Large intestine (tissue), 3 donors: Measurements from ENCODE around the gene BEST1. TPM values are rescaled to one million over a fixed set of nuclear protein-coding genes. Genes with fewer than 3 reads are reported as not detected.
"Not testable (repeated sequence)": the region's sequence is repeated elsewhere in the genome, so short reads cannot be mapped to it uniquely, and the experiment has no call there.

ENCODE experiments used
- DNase-seq, 2 donors: peaks; one replicate each; pipeline versions ENCODE4 v3.0.0 to v3.0.0-alpha.2; 2013
- H3K27ac ChIP-seq: one replicate; pipeline ENCODE4 v1.5.1; 2013; ENCODE audit warnings: low read length
- H3K27me3 ChIP-seq: 2 replicates; pipeline ENCODE4 v1.6.1; 2013; ENCODE audit warnings: low read length; ENCODE audit not compliant: control insufficient read depth, insufficient read depth
- H3K36me3 ChIP-seq: 2 replicates; pipeline ENCODE4 v1.6.1; 2013; ENCODE audit warnings: low read length; ENCODE audit not compliant: control insufficient read depth, insufficient read depth
- H3K4me1 ChIP-seq: one replicate; pipeline ENCODE4 v1.6.1; 2013; ENCODE audit warnings: low read length; ENCODE audit not compliant: control insufficient read depth, insufficient read depth
- H3K4me3 ChIP-seq: one replicate; pipeline ENCODE4 v1.5.1; 2013; ENCODE audit warnings: low read length
- H3K9me3 ChIP-seq: one replicate; pipeline ENCODE4 v1.6.1; 2013; ENCODE audit warnings: mild to moderate bottlenecking, low read depth, low read length, moderate library complexity; ENCODE audit not compliant: control insufficient read depth
- WGBS: methylation state at CpG from one replicate; pipeline ENCODE4 v1.1.5; 2013; ENCODE audit warnings: low lambda C conversion rate; ENCODE audit not compliant: insufficient coverage; 5-methylcytosine and 5-hydroxymethylcytosine counted together
- polyA plus RNA-seq: library from polyadenylated mRNA; unstranded; fragments of 120-200 nt; gene quantifications from one replicate; pipeline ENCODE4 v1.2.1, GENCODE V29; 2013

Gene BEST1
- polyA plus RNA-seq, 1 donor, result 3.9 TPM

- Histone ChIP-seq H3K9me3 (no peaks in the 10 kb centered on the region), H3K36me3 (no peaks in the 10 kb centered on the region), H3K4me1 (peaks cover 4% of the 10 kb centered on the region), H3K27ac (no peak overlapping the region), H3K27me3 (no peaks in the 10 kb centered on the region), H3K4me3 (no peak overlapping the region)
- 0% methylated on average over 1 of the region's 8 CpGs for WGBS
- DNase-seq, result peak; percentile 68 to 78
These were observed 2.5 kb upstream of the BEST1 start for GRCh38 chr11:61947486-61948210.

GRCh38 chr11:61948505-61948904 lies 1.6 kb upstream of the BEST1 start:
- DNase-seq, result no peak
- Histone ChIP-seq H3K36me3 (no peaks in the 10 kb centered on the region), H3K4me3 (no peak overlapping the region), H3K27ac (no peak overlapping the region), H3K4me1 (peaks cover 4% of the 10 kb centered on the region), H3K27me3 (no peaks in the 10 kb centered on the region), H3K9me3 (no peaks in the 10 kb centered on the region)
- WGBS, result no CpG with 5 or more reads among the region's 7 CpGs

- H3K27ac ChIP-seq, result peak overlapping the region; percentile 40
- no peaks in the 10 kb centered on the region for H3K9me3 ChIP-seq
- H3K27me3 ChIP-seq, result no peaks in the 10 kb centered on the region
- peaks cover 5% of the 10 kb centered on the region for H3K4me1 ChIP-seq
- 40% methylated on average over 1 of the region's 9 CpGs for WGBS
- peak; percentile 63 to 68 for DNase-seq
- no peak overlapping the region for H3K4me3 ChIP-seq
- no peaks in the 10 kb centered on the region for H3K36me3 ChIP-seq
These were observed 749 bp upstream of the BEST1 start for GRCh38 chr11:61949169-61950034.

GRCh38 chr11:61951484-61952135 lies 1.5 kb downstream of the BEST1 start:
- no peak overlapping the region for H3K27ac ChIP-seq
- no peak overlapping the region for H3K4me3 ChIP-seq
- H3K9me3 ChIP-seq, result no peaks in the 10 kb centered on the region
- peaks cover 5% of the 10 kb centered on the region for H3K27me3 ChIP-seq
- WGBS, result no CpG with 5 or more reads among the region's 11 CpGs
- DNase-seq, result no peak
- H3K4me1 ChIP-seq, result peaks cover 18% of the 10 kb centered on the region
- H3K36me3 ChIP-seq, result no peaks in the 10 kb centered on the region

GRCh38 chr11:61952882-61953281 lies 2.7 kb downstream of the BEST1 start:
- DNase-seq, result no peak
- peaks cover 8% of the 10 kb centered on the region for H3K36me3 ChIP-seq
- no peak overlapping the region for H3K27ac ChIP-seq
- H3K27me3 ChIP-seq, result peaks cover 5% of the 10 kb centered on the region
- H3K4me1 ChIP-seq, result peaks cover 14% of the 10 kb centered on the region
- WGBS, result 90% methylated on average over 2 of the region's 3 CpGs
- no peaks in the 10 kb centered on the region for H3K9me3 ChIP-seq
- no peak overlapping the region for H3K4me3 ChIP-seq

- H3K36me3 ChIP-seq, DNase-seq, H3K4me3 ChIP-seq, H3K9me3 ChIP-seq, H3K27ac ChIP-seq, H3K27me3 ChIP-seq: not testable (repeated sequence)
- 100% methylated on average over 1 of the region's 5 CpGs for WGBS
- peaks cover 15% of the 10 kb centered on the region for H3K4me1 ChIP-seq
These were observed 3.5 kb downstream of the BEST1 start for GRCh38 chr11:61953632-61954031.

- no peak overlapping the region for H3K4me3 ChIP-seq
- H3K4me1 ChIP-seq, result peaks cover 21% of the 10 kb centered on the region
- WGBS, result 40% methylated on average over 1 of the region's 9 CpGs
- H3K9me3 ChIP-seq, result peaks cover 3% of the 10 kb centered on the region
- peaks cover 5% of the 10 kb centered on the region for H3K27me3 ChIP-seq
- no peak for DNase-seq
- peaks cover 9% of the 10 kb centered on the region for H3K36me3 ChIP-seq
- H3K27ac ChIP-seq, result no peak overlapping the region
These were observed 4.1 kb downstream of the BEST1 start for GRCh38 chr11:61954106-61954850.

GRCh38 chr11:61954851-61955421 lies 4.8 kb downstream of the BEST1 start:
- H3K9me3 ChIP-seq, result peaks cover 3% of the 10 kb centered on the region
- H3K4me1 ChIP-seq, result peaks cover 28% of the 10 kb centered on the region
- WGBS, result no CpG with 5 or more reads among the region's 21 CpGs
- peaks cover 5% of the 10 kb centered on the region for H3K27me3 ChIP-seq
- peak overlapping the region; percentile 38 for H3K4me3 ChIP-seq
- no peak overlapping the region for H3K27ac ChIP-seq
- H3K36me3 ChIP-seq, result peaks cover 13% of the 10 kb centered on the region
- DNase-seq, result peak; percentile 63

- Histone ChIP-seq H3K27me3 (peaks cover 5% of the 10 kb centered on the region), H3K4me3 (peak overlapping the region; percentile 38), H3K36me3 (peaks cover 15% of the 10 kb centered on the region), H3K27ac (no peak overlapping the region), H3K4me1 (peaks cover 30% of the 10 kb centered on the region), H3K9me3 (peaks cover 3% of the 10 kb centered on the region)
- peak in 1 of 2 donors; percentile 58 for DNase-seq
- no CpG with 5 or more reads among the region's 56 CpGs for WGBS
These were observed 5.4 kb downstream of the BEST1 start for GRCh38 chr11:61955422-61956135.
